Measurements from ENCODE around the gene WNT1.

The WNT1 gene

GRCh38 chr12:48958049-48958388 is 20.1 kb upstream of the WNT1 start:
- H3K27ac ChIP-seq (replicated peaks) = peak overlapping the region; percentile 86

GRCh38 chr12:48960834-48961233 is 17.3 kb upstream of the WNT1 start:
- no peak for DNase-seq (ENCODE audit: low read depth in 1 of 2, low spot score in 1 of 2)
- no peak for TF ChIP-seq SPI1 (IDR thresholded peaks at IDR 0.05; ENCODE audit: borderline replicate concordance, low read depth)
- no peak for TF ChIP-seq GABPA (IDR thresholded peaks at IDR 0.05; ENCODE audit: low read depth)
- TF ChIP-seq REST (IDR thresholded peaks at IDR 0.05; ENCODE audit: insufficient replicate concordance, low read depth) = no peak
- TF ChIP-seq POLR2AphosphoS5 (IDR thresholded peaks at IDR 0.05; ENCODE audit: low read depth) = no peak
- no peak for TF ChIP-seq CTCF (IDR thresholded peaks at IDR 0.05; ENCODE audit: insufficient read depth, low read length)
- no peak overlapping the region for H3K27ac ChIP-seq (replicated peaks)

More at GRCh38 chr12:48958049-48958388, 20.1 kb upstream of the WNT1 start:
- H3K4me3 ChIP-seq (replicated peaks; ENCODE audit: insufficient read depth, low read length) = peak overlapping the region; percentile 95
- H3K27me3 ChIP-seq (ENCODE audit: insufficient read depth, poor library complexity, severe bottlenecking) = no peaks in the 10 kb centered on the region
- TF ChIP-seq GABPA (IDR thresholded peaks at IDR 0.05; ENCODE audit: low read depth) = no peak
- peak; percentile 53 for TF ChIP-seq SPI1 (IDR thresholded peaks at IDR 0.05; ENCODE audit: borderline replicate concordance, low read depth)
- no peak for DNase-seq (ENCODE audit: low read depth in 1 of 2, low spot score in 1 of 2)

GRCh38 chr12:48961331-48961730 is 16.8 kb upstream of the WNT1 start:
- DNase-seq (ENCODE audit: low read depth in 1 of 2, low spot score in 1 of 2) = no peak
- Histone ChIP-seq H3K4me3 (replicated peaks; ENCODE audit: insufficient read depth, low read length) (no peak overlapping the region), H3K27ac (replicated peaks) (no peak overlapping the region), H3K27me3 (ENCODE audit: insufficient read depth, poor library complexity, severe bottlenecking) (no peaks in the 10 kb centered on the region)
- no peak for TF ChIP-seq REST (IDR thresholded peaks at IDR 0.05; ENCODE audit: insufficient replicate concordance, low read depth)
- TF ChIP-seq SPI1 (IDR thresholded peaks at IDR 0.05; ENCODE audit: borderline replicate concordance, low read depth) = no peak
- TF ChIP-seq GABPA (IDR thresholded peaks at IDR 0.05; ENCODE audit: low read depth) = no peak
- TF ChIP-seq CTCF (IDR thresholded peaks at IDR 0.05; ENCODE audit: insufficient read depth, low read length) = no peak
- no peak for TF ChIP-seq POLR2AphosphoS5 (IDR thresholded peaks at IDR 0.05; ENCODE audit: low read depth)

More at GRCh38 chr12:48960834-48961233, 17.3 kb upstream of the WNT1 start:
- Histone ChIP-seq H3K4me3 (replicated peaks; ENCODE audit: insufficient read depth, low read length) (no peak overlapping the region), H3K27me3 (ENCODE audit: insufficient read depth, poor library complexity, severe bottlenecking) (no peaks in the 10 kb centered on the region)

GRCh38 chr12:48961801-48962200 is 16.3 kb upstream of the WNT1 start:
- Histone ChIP-seq H3K27me3 (ENCODE audit: insufficient read depth, poor library complexity, severe bottlenecking) (no peaks in the 10 kb centered on the region), H3K27ac (replicated peaks) (no peak overlapping the region), H3K4me3 (replicated peaks; ENCODE audit: insufficient read depth, low read length) (no peak overlapping the region)
- TF ChIP-seq POLR2AphosphoS5 (IDR thresholded peaks at IDR 0.05; ENCODE audit: low read depth) = no peak
- TF ChIP-seq CTCF (IDR thresholded peaks at IDR 0.05; ENCODE audit: insufficient read depth, low read length) = no peak
- TF ChIP-seq SPI1 (IDR thresholded peaks at IDR 0.05; ENCODE audit: borderline replicate concordance, low read depth) = no peak
- TF ChIP-seq REST (IDR thresholded peaks at IDR 0.05; ENCODE audit: insufficient replicate concordance, low read depth) = no peak
- TF ChIP-seq GABPA (IDR thresholded peaks at IDR 0.05; ENCODE audit: low read depth) = no peak
- DNase-seq (ENCODE audit: low read depth in 1 of 2, low spot score in 1 of 2) = no peak
